ENCODE measurements around the gene PHF12.

PHF12 gene

GRCh38 chr17:28963055-28963611 lies 11.8 kb upstream of the PHF12 start:
- H3K27ac ChIP-seq, result no peak overlapping the region
- H3K4me1 ChIP-seq (ENCODE audit: control insufficient read depth in 1 of 2, insufficient read depth in 1 of 2, low read depth in 1 of 2, low read length in 1 of 2), result peaks cover 0 to 10% of the 10 kb centered on the region in 2 experiments
- H3K9me3 ChIP-seq, result no peaks in the 10 kb centered on the region
- TF ChIP-seq, protein P1, sequence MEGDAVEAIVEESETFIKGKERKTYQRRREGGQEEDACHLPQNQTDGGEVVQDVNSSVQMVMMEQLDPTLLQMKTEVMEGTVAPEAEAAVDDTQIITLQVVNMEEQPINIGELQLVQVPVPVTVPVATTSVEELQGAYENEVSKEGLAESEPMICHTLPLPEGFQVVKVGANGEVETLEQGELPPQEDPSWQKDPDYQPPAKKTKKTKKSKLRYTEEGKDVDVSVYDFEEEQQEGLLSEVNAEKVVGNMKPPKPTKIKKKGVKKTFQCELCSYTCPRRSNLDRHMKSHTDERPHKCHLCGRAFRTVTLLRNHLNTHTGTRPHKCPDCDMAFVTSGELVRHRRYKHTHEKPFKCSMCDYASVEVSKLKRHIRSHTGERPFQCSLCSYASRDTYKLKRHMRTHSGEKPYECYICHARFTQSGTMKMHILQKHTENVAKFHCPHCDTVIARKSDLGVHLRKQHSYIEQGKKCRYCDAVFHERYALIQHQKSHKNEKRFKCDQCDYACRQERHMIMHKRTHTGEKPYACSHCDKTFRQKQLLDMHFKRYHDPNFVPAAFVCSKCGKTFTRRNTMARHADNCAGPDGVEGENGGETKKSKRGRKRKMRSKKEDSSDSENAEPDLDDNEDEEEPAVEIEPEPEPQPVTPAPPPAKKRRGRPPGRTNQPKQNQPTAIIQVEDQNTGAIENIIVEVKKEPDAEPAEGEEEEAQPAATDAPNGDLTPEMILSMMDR (IDR thresholded peaks at IDR 0.05), result no peak
- no peaks in the 10 kb centered on the region for H3K36me3 ChIP-seq
- H3K4me3 ChIP-seq (ENCODE audit: low read depth in 1 of 2, low read length in 1 of 2), result no peak overlapping the region
- peaks cover 32% of the 10 kb centered on the region for H3K27me3 ChIP-seq

DNA sequence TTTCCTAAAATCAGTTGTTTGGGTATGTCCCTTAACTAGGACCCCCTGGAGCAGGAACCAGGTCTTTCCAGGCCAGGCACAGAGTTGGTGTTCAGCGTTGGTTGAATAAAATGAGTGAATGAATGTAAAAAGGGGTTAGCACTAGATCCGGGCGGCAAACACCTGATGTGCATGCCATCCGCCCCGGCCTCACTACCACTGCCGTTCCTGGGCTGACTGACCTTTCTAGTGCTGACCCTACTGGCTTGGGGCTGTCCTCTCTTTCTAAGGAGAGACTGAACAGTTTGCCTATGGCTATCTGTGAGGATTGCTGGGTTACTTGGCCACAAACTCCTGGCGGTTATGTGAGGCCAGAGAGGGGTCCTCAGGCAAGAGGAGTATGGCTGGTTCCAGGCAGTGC lies 10.1 kb upstream of the PHF12 start:
- Histone ChIP-seq H3K4me3 (ENCODE audit: low read depth in 1 of 2, low read length in 1 of 2) (no peak overlapping the region), H3K9me3 (no peaks in the 10 kb centered on the region), H3K27ac (no peak overlapping the region), H3K27me3 (peaks cover 32% of the 10 kb centered on the region), H3K36me3 (no peaks in the 10 kb centered on the region), H3K4me1 (ENCODE audit: control insufficient read depth in 1 of 2, insufficient read depth in 1 of 2, low read depth in 1 of 2, low read length in 1 of 2) (no peaks in the 10 kb centered on the region)
- TF ChIP-seq, protein P1 (IDR thresholded peaks at IDR 0.05), result no peak

GRCh38 chr17:28960256-28961061 lies 9.1 kb upstream of the PHF12 start:
- Histone ChIP-seq H3K9me3 (no peaks in the 10 kb centered on the region), H3K27me3 (peaks cover 32% of the 10 kb centered on the region)
- TF ChIP-seq, protein P1 (IDR thresholded peaks at IDR 0.05), result no peak

GRCh38 chr17:28959471-28959871 lies 8.2 kb upstream of the PHF12 start:
- Histone ChIP-seq H3K4me1 (ENCODE audit: control insufficient read depth in 1 of 2, insufficient read depth in 1 of 2, low read depth in 1 of 2, low read length in 1 of 2) (no peaks in the 10 kb centered on the region), H3K27me3 (peaks cover 25% of the 10 kb centered on the region), H3K9me3 (no peaks in the 10 kb centered on the region), H3K27ac (no peak overlapping the region), H3K4me3 (ENCODE audit: low read depth in 1 of 2, low read length in 1 of 2) (no peak overlapping the region), H3K36me3 (no peaks in the 10 kb centered on the region)
- TF ChIP-seq, protein P1 (IDR thresholded peaks at IDR 0.05), result no peak

More at GRCh38 chr17:28960256-28961061, 9.1 kb upstream of the PHF12 start:
- H3K27ac ChIP-seq, result no peak overlapping the region
- no peak overlapping the region for H3K4me3 ChIP-seq (ENCODE audit: low read depth in 1 of 2, low read length in 1 of 2)
- H3K36me3 ChIP-seq, result no peaks in the 10 kb centered on the region
- no peaks in the 10 kb centered on the region for H3K4me1 ChIP-seq (ENCODE audit: control insufficient read depth in 1 of 2, insufficient read depth in 1 of 2, low read depth in 1 of 2, low read length in 1 of 2)

DNA sequence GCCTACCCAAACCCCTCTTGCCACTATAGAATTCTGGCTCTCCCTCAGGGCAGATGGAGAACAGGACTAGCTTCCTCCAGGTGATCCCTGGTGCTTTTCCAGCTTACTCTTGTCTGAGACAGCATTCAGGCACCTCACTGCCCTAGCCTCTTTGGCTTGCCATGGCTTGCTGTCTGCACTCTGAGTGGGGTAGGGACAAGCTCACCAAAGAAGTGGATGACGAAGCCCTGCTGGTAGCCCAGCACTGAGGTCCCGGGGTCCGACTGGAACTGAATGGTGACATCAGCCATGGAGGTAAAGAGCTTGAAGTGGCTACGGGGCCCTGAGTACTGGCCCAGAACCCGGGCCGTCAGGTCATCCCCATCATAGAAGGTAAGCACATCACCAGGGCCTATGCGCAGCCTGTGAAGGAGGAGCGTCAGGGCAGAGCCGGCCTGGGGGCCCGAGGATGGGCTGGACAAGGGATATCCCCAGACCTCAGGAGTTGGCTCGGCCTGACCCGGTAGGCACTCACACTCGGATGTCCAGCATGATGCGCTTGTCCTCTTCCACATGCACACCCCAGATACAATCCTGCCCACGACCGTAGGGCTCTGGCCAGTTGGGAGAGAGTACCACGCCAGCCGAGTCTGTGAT lies 7.6 kb upstream of the PHF12 start:
- H3K4me3 ChIP-seq (ENCODE audit: low read depth in 1 of 2, low read length in 1 of 2), result no peak overlapping the region
- TF ChIP-seq, protein P1 (IDR thresholded peaks at IDR 0.05), result no peak
- H3K4me1 ChIP-seq (ENCODE audit: control insufficient read depth in 1 of 2, insufficient read depth in 1 of 2, low read depth in 1 of 2, low read length in 1 of 2), result no peaks in the 10 kb centered on the region
- no peaks in the 10 kb centered on the region for H3K9me3 ChIP-seq
- H3K27ac ChIP-seq, result no peak overlapping the region
- peaks cover 19% of the 10 kb centered on the region for H3K27me3 ChIP-seq
- H3K36me3 ChIP-seq, result no peaks in the 10 kb centered on the region

Data from neutrophil (primary cell).